SHP77 (cell line): ENCODE results near the gene GYS1.
"Not testable (repeated sequence)": the region's sequence is repeated elsewhere in the genome, so short reads cannot be mapped to it uniquely, and the experiment has no call there.

Source experiments
- DNase-seq, 2 experiments: peaks; one replicate each; lab custom pipeline; 2025; lab: John Stamatoyannopoulos, UW

Gene GYS1

GRCh38 chr19:48938256-48938655 is 54.9 kb downstream of the GYS1 start:
- DNase-seq: no peak

- DNase-seq: no peak
Measured at GRCh38 chr19:48935864-48936263, 57.2 kb downstream of the GYS1 start.

- DNase-seq: no peak
Measured at GRCh38 chr19:48934837-48935236, 58.3 kb downstream of the GYS1 start.

GRCh38 chr19:48933382-48933932 is 59.7 kb downstream of the GYS1 start, which contains the start of gene DHDH:
Gene DHDH, plus strand, starts transcription at chr19:48933699. Its CDS starts 23 bp downstream, at chr19:48933722.
- peak; percentile 75 to 88 for DNase-seq

GRCh38 chr19:48928164-48929025 is 64.7 kb downstream of the GYS1 start:
- no peak for DNase-seq

- DNase-seq: not testable (repeated sequence)
Measured at GRCh38 chr19:48927692-48928091, 65.4 kb downstream of the GYS1 start.

- no peak for DNase-seq
Measured at GRCh38 chr19:48926909-48927308, 66.2 kb downstream of the GYS1 start.

GRCh38 chr19:48925890-48926289 is 67.2 kb downstream of the GYS1 start:
- DNase-seq: not testable (repeated sequence)

GRCh38 chr19:48925240-48925843 is 67.8 kb downstream of the GYS1 start:
- no peak for DNase-seq

GRCh38 chr19:48922548-48923490 is 70.3 kb downstream of the GYS1 start:
- DNase-seq: no peak

- DNase-seq: no peak
Measured at GRCh38 chr19:48921721-48922500, 71.2 kb downstream of the GYS1 start.

- no peak for DNase-seq
Measured at GRCh38 chr19:48920949-48921348, 72.2 kb downstream of the GYS1 start.

GRCh38 chr19:48919271-48919670 is 73.8 kb downstream of the GYS1 start:
- DNase-seq: not testable (repeated sequence)

GRCh38 chr19:48918801-48919247 is 74.3 kb downstream of the GYS1 start:
- DNase-seq: no peak
